GM23338 (cell line): ENCODE measurements around the gene HOXA3. TPM values are rescaled to one million over a fixed set of nuclear protein-coding genes. Genes with fewer than 3 reads are reported as not detected.

Source experiments
- ATAC-seq: fragments of 200-7000 bp; cut with Tn5 transposase; 3 replicates; pipeline ENCODE4 v1.9.1; 2020
- DNase-seq: peaks from one replicate; pipeline ENCODE4 v3.0.0-alpha.2; 2015; ENCODE audit warnings: low spot score
- H2AFZ ChIP-seq: fragments of 200-600 bp; sonication (generic); 2 replicates; pipeline ENCODE4 v1.8.0; 2016; ENCODE audit warnings: antibody characterized with exemption, mild to moderate bottlenecking, moderate library complexity
- H3F3A ChIP-seq: fragments of 200-600 bp; sonication (generic); replicated peaks from 2 replicates; pipeline ENCODE4 v1.8.0; 2017; ENCODE audit warnings: antibody characterized with exemption, mixed run types, low read depth
- H3K27ac ChIP-seq: fragments of 200-600 bp; sonication (generic); 2 replicates; pipeline ENCODE4 v1.6.1; 2016; ENCODE audit warnings: low read depth
- H3K27me3 ChIP-seq: fragments of 200-600 bp; sonication (generic); 2 replicates; pipeline ENCODE4 v1.8.0; 2016; ENCODE audit warnings: mild to moderate bottlenecking, mixed run types, moderate library complexity; ENCODE audit not compliant: insufficient read depth
- H3K36me3 ChIP-seq: fragments of 200-600 bp; sonication (generic); 2 replicates; pipeline ENCODE4 v1.8.0; 2016; ENCODE audit warnings: mild to moderate bottlenecking; ENCODE audit not compliant: insufficient read depth
- H3K4me1 ChIP-seq: fragments of 200-600 bp; sonication (generic); 2 replicates; pipeline ENCODE4 v1.8.0; 2016; ENCODE audit warnings: mild to moderate bottlenecking, moderate library complexity; ENCODE audit not compliant: insufficient read depth
- H3K4me2 ChIP-seq: fragments of 200-600 bp; sonication (generic); 2 replicates; pipeline ENCODE4 v1.7.1; 2017; ENCODE audit warnings: mixed run types
- H3K4me3 ChIP-seq: fragments of 200-600 bp; sonication (generic); 2 replicates; pipeline ENCODE4 v1.6.1; 2016; ENCODE audit warnings: mixed run types
- H3K79me2 ChIP-seq: fragments of 200-600 bp; sonication (generic); replicated peaks from 2 replicates; pipeline ENCODE4 v1.8.0; 2017; ENCODE audit warnings: mild to moderate bottlenecking; ENCODE audit not compliant: insufficient read depth
- H3K9me2 ChIP-seq: fragments of 200-600 bp; sonication (generic); 2 replicates; pipeline ENCODE4 v1.8.0; 2017; ENCODE audit not compliant: insufficient read depth
- H4K20me1 ChIP-seq: fragments of 200-600 bp; sonication (generic); replicated peaks from 2 replicates; pipeline ENCODE4 v1.8.0; 2017; ENCODE audit warnings: mild to moderate bottlenecking; ENCODE audit not compliant: insufficient read depth
- H3K27ac Mint-ChIP-seq: 2 replicates; pipeline ENCODE4 v1.8.0; 2020; ENCODE audit warnings: inconsistent platforms, mild to moderate bottlenecking, moderate library complexity, mixed read lengths
- H3K27me3 Mint-ChIP-seq: 3 replicates; pipeline ENCODE4 v1.8.0; 2022; ENCODE audit warnings: low read depth, mild to moderate bottlenecking, moderate library complexity, mixed read lengths, inconsistent platforms; ENCODE audit not compliant: insufficient read depth, poor library complexity
- H3K36me3 Mint-ChIP-seq: 3 replicates; pipeline ENCODE4 v1.8.0; 2021; ENCODE audit warnings: low read depth, mild to moderate bottlenecking, inconsistent platforms, moderate library complexity, mixed read lengths
- H3K4me1 Mint-ChIP-seq: 3 replicates; pipeline ENCODE4 v1.8.0; 2020; ENCODE audit warnings: mild to moderate bottlenecking, inconsistent platforms, mixed read lengths
- H3K4me3 Mint-ChIP-seq: 3 replicates; pipeline ENCODE4 v1.8.0; 2021; ENCODE audit warnings: moderate library complexity, mild to moderate bottlenecking, inconsistent platforms, mixed read lengths
- H3K9me3 Mint-ChIP-seq: 3 replicates; pipeline ENCODE4 v1.8.0; 2020; ENCODE audit warnings: moderate library complexity, mild to moderate bottlenecking, inconsistent platforms, mixed read lengths
- CREB1 ChIP-seq: fragments of 250-450 bp; sonication (Bioruptor Pico); IDR thresholded peaks from 2 replicates; pipeline ENCODE4 v1.5.0; 2020; ENCODE audit warnings: low read depth, mild to moderate bottlenecking, moderate library complexity
- EZH2 ChIP-seq: fragments of 200-600 bp; sonication (generic); IDR thresholded peaks from one replicate; pipeline ENCODE4 v1.8.0; 2017; ENCODE audit warnings: antibody characterized with exemption, mild to moderate bottlenecking, low read depth; ENCODE audit not compliant: unreplicated experiment
- EZH2phosphoT487 ChIP-seq: fragments of 200-600 bp; sonication (generic); IDR thresholded peaks from one replicate; pipeline ENCODE4 v1.8.1; 2018; ENCODE audit warnings: antibody characterized with exemption; ENCODE audit not compliant: unreplicated experiment
- JUNB ChIP-seq: IDR thresholded peaks from one replicate; pipeline ENCODE4 v1.6.1; 2016; ENCODE audit warnings: antibody characterized with exemption; ENCODE audit not compliant: unreplicated experiment
- NANOG ChIP-seq: IDR thresholded peaks from 2 replicates; pipeline ENCODE4 v1.6.1; 2016; ENCODE audit warnings: antibody characterized with exemption, borderline replicate concordance
- POLR2AphosphoS5 ChIP-seq: IDR thresholded peaks from 2 replicates; pipeline ENCODE4 v1.6.1; 2016; ENCODE audit warnings: antibody characterized with exemption, low read depth
- STAT1 ChIP-seq: IDR thresholded peaks from one replicate; pipeline ENCODE4 v1.6.1; 2016; ENCODE audit warnings: antibody characterized with exemption; ENCODE audit not compliant: unreplicated experiment
- ZNF114 ChIP-seq: fragments of 250-450 bp; sonication (Bioruptor Pico); IDR thresholded peaks from 2 replicates; pipeline ENCODE4 v1.5.0; 2020; ENCODE audit warnings: mild to moderate bottlenecking, moderate library complexity
- ZNF331 ChIP-seq: fragments of 250-450 bp; sonication (Bioruptor Pico); IDR thresholded peaks from 2 replicates; pipeline ENCODE4 v1.5.0; 2020; ENCODE audit warnings: low read depth, mild to moderate bottlenecking, moderate library complexity
- polyA plus RNA-seq: library from polyadenylated mRNA; unstranded; fragments of >200 nt; fragmentation: Nextera tagmentation; extraction: Ambion mirVana; gene quantifications from 2 replicates; pipeline ENCODE4 v1.2.1, GENCODE V29; 2016
- total RNA-seq: library from RNA; depleted of rRNA; stranded (reverse); fragments of >200 nt; shearing (Covaris generic); gene quantifications from 2 replicates; pipeline ENCODE4 v1.2.3, GENCODE V29; 2014
- TF ChIP-seq, protein P1 (sequence below), 2 experiments: fragments of 200-600 bp in 1 of 2; sonication (generic) in 1 of 2; conservative IDR thresholded peaks; 2 replicates each; pipeline versions ENCODE4 v1.5.1 to v1.6.1; 2016 to 2017; ENCODE audit warnings: antibody characterized with exemption in 2 of 2, low read depth in 2 of 2, mild to moderate bottlenecking in 2 of 2, moderate library complexity in 1 of 2
- TF ChIP-seq, protein P2 (sequence below): IDR thresholded peaks from one replicate; pipeline ENCODE4 v1.6.1; 2018; ENCODE audit warnings: antibody characterized with exemption; ENCODE audit not compliant: unreplicated experiment
- TF ChIP-seq, protein P3 (sequence below): IDR thresholded peaks from 2 replicates; pipeline ENCODE4 v1.6.1; 2016; ENCODE audit warnings: antibody characterized with exemption

HOXA3 gene
- total and polyA plus RNA-seq, 2 experiments from 2014 or later = not detected

DNA sequence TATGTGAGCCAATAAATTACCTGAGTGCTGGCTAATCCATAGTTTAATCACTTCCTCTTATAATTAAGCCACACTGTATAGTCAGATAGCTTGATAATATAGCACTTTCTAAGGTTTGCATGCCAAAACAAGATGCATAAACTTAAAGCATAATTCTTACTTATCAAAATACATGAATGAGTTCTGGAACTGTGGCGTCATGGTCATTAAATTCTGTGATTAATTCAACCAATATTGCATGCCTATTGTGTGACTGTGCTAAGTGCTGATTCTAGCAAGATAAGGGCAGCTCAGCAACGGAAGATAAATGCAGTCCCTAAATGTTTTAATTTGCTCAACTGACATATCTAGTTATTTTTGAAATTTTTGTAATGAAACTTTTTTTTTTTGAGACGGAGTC lies 86.2 kb downstream of the HOXA3 start:
- Histone ChIP-seq H3K9me2 (no peaks in the 10 kb centered on the region), H2AFZ (peak overlapping the region; percentile 28; the same call in 1 of the 2 replicates), H3K79me2 (no peaks in the 10 kb centered on the region), H3K4me3 (no peak overlapping the region), H3K27ac (no peak overlapping the region), H3K4me2 (no peak overlapping the region), H4K20me1 (no peaks in the 10 kb centered on the region), H3K27me3 (no peaks in the 10 kb centered on the region), H3K4me1 (no peaks in the 10 kb centered on the region), H3F3A (no peaks in the 10 kb centered on the region), H3K36me3 (no peaks in the 10 kb centered on the region)
- H3K4me3 Mint-ChIP-seq = no peak overlapping the region
- peaks cover 1% of the 10 kb centered on the region for H3K27me3 Mint-ChIP-seq
- no peak for DNase-seq
- no peak for ATAC-seq
- TF ChIP-seq NANOG (no peak), ZNF114 (CRISPR knock-in tag) (no peak), JUNB (no peak), CREB1 (CRISPR knock-in tag) (no peak), ZNF331 (CRISPR knock-in tag) (no peak)
- TF ChIP-seq, protein P1, sequence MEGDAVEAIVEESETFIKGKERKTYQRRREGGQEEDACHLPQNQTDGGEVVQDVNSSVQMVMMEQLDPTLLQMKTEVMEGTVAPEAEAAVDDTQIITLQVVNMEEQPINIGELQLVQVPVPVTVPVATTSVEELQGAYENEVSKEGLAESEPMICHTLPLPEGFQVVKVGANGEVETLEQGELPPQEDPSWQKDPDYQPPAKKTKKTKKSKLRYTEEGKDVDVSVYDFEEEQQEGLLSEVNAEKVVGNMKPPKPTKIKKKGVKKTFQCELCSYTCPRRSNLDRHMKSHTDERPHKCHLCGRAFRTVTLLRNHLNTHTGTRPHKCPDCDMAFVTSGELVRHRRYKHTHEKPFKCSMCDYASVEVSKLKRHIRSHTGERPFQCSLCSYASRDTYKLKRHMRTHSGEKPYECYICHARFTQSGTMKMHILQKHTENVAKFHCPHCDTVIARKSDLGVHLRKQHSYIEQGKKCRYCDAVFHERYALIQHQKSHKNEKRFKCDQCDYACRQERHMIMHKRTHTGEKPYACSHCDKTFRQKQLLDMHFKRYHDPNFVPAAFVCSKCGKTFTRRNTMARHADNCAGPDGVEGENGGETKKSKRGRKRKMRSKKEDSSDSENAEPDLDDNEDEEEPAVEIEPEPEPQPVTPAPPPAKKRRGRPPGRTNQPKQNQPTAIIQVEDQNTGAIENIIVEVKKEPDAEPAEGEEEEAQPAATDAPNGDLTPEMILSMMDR (conservative IDR thresholded peaks at IDR 0.05; ENCODE audit: low read depth in 2 of 2) = no peak
- TF ChIP-seq, protein P2, sequence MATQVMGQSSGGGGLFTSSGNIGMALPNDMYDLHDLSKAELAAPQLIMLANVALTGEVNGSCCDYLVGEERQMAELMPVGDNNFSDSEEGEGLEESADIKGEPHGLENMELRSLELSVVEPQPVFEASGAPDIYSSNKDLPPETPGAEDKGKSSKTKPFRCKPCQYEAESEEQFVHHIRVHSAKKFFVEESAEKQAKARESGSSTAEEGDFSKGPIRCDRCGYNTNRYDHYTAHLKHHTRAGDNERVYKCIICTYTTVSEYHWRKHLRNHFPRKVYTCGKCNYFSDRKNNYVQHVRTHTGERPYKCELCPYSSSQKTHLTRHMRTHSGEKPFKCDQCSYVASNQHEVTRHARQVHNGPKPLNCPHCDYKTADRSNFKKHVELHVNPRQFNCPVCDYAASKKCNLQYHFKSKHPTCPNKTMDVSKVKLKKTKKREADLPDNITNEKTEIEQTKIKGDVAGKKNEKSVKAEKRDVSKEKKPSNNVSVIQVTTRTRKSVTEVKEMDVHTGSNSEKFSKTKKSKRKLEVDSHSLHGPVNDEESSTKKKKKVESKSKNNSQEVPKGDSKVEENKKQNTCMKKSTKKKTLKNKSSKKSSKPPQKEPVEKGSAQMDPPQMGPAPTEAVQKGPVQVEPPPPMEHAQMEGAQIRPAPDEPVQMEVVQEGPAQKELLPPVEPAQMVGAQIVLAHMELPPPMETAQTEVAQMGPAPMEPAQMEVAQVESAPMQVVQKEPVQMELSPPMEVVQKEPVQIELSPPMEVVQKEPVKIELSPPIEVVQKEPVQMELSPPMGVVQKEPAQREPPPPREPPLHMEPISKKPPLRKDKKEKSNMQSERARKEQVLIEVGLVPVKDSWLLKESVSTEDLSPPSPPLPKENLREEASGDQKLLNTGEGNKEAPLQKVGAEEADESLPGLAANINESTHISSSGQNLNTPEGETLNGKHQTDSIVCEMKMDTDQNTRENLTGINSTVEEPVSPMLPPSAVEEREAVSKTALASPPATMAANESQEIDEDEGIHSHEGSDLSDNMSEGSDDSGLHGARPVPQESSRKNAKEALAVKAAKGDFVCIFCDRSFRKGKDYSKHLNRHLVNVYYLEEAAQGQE = no peak
- no peaks in the 10 kb centered on the region for H3K4me1 Mint-ChIP-seq
- H3K9me3 Mint-ChIP-seq = no peaks in the 10 kb centered on the region
- no peaks in the 10 kb centered on the region for H3K36me3 Mint-ChIP-seq
- H3K27ac Mint-ChIP-seq = no peak overlapping the region

DNA sequence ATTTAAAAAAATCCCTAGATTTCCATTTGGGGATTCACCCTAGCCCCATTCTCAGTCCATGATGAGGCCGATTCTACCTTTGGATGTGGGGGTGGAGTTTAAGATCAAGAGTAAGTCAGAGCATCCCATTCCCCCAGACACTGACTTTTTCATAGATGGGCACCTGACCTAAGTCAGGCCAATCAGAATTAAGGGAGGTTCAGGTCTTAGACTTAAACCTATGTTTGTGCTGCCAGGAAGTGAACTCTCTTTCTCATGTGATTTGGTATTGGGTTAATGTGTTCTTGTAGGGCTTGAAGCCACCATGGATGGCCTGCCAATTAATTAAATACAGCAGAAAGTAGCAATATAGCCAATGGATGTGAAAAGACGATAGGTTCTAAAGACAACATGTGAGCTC lies 86.7 kb downstream of the HOXA3 start:
- Mint-ChIP-seq H3K4me3 (no peak overlapping the region), H3K36me3 (no peaks in the 10 kb centered on the region), H3K27me3 (peaks cover 1% of the 10 kb centered on the region), H3K9me3 (no peaks in the 10 kb centered on the region), H3K4me1 (no peaks in the 10 kb centered on the region), H3K27ac (no peak overlapping the region)
- H3K9me2 ChIP-seq = no peaks in the 10 kb centered on the region
- no peaks in the 10 kb centered on the region for H3K36me3 ChIP-seq
- no peak overlapping the region for H3K4me2 ChIP-seq
- DNase-seq = no peak
- peak overlapping the region; percentile 28; the same call in 1 of the 2 replicates for H2AFZ ChIP-seq
- no peaks in the 10 kb centered on the region for H3F3A ChIP-seq
- no peak overlapping the region for H3K27ac ChIP-seq
- H3K4me1 ChIP-seq = no peaks in the 10 kb centered on the region
- no peak overlapping the region for H3K4me3 ChIP-seq
- no peaks in the 10 kb centered on the region for H3K27me3 ChIP-seq
- H4K20me1 ChIP-seq = no peaks in the 10 kb centered on the region
- no peak for ATAC-seq
- no peaks in the 10 kb centered on the region for H3K79me2 ChIP-seq
- TF ChIP-seq CREB1 (CRISPR knock-in tag) (no peak), POLR2AphosphoS5 (no peak), JUNB (no peak), ZNF114 (CRISPR knock-in tag) (no peak), EZH2 (no peak), NANOG (no peak), ZNF331 (CRISPR knock-in tag) (no peak), STAT1 (no peak), EZH2phosphoT487 (no peak)
- TF ChIP-seq, protein P2 = no peak
- TF ChIP-seq, protein P3, sequence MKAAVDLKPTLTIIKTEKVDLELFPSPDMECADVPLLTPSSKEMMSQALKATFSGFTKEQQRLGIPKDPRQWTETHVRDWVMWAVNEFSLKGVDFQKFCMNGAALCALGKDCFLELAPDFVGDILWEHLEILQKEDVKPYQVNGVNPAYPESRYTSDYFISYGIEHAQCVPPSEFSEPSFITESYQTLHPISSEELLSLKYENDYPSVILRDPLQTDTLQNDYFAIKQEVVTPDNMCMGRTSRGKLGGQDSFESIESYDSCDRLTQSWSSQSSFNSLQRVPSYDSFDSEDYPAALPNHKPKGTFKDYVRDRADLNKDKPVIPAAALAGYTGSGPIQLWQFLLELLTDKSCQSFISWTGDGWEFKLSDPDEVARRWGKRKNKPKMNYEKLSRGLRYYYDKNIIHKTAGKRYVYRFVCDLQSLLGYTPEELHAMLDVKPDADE = no peak
